ENCODE measurements around the gene TPX2.
A peak's percentile ranks its signal among the peaks of the same experiment; 100 is the strongest.

Gene TPX2

DNA sequence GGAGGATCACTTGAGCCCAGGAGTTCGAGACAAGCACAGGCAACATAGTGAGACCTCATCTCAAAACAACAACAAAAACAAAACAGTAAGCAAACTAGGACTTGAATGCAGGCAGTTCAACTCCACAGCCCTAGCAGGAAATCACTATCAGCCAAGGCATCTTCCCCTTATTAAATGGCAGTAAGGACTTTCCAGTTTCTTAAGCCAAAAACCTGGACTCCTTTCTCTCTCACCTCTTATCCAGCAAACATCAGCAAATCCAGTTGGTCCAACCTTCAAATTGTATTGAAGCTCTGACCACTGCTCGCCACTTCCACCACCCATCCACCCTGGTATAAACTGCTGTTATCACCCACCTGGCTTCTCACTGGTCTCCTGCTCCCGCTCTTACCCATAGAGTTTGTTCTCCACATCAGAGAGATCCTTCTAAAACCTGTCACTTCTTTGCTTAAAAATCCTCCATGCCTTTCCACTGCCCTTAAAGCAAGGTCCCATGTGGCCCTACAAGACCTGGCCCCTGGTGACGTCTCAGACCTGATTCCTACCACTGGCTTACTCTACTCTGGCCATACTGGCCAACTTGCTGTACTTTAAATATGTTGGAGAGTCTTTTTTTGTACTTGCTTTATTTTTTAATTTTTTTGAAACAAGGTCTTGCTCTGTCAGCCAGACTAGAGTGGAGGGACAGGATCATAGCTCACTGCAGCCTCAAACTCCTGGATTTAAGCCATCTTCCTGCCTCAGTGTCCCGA is 44.1 kb upstream of the TPX2 start:
- H3K36me3 ChIP-seq (replicated peaks), result peaks cover 8% of the 10 kb centered on the region
- H3K4me3 ChIP-seq (ENCODE audit: low read depth, low read length), result no peak overlapping the region
- H3K27me3 ChIP-seq (replicated peaks), result no peaks in the 10 kb centered on the region
- in situ Hi-C loops (cut with HindIII; ENCODE audit: low pct_ligation_motif_present, low sequenced_read_pairs), result no loop called here
- no peak overlapping the region for H3K27ac ChIP-seq
- DNase-seq, result no peak
- TF ChIP-seq, protein P1, sequence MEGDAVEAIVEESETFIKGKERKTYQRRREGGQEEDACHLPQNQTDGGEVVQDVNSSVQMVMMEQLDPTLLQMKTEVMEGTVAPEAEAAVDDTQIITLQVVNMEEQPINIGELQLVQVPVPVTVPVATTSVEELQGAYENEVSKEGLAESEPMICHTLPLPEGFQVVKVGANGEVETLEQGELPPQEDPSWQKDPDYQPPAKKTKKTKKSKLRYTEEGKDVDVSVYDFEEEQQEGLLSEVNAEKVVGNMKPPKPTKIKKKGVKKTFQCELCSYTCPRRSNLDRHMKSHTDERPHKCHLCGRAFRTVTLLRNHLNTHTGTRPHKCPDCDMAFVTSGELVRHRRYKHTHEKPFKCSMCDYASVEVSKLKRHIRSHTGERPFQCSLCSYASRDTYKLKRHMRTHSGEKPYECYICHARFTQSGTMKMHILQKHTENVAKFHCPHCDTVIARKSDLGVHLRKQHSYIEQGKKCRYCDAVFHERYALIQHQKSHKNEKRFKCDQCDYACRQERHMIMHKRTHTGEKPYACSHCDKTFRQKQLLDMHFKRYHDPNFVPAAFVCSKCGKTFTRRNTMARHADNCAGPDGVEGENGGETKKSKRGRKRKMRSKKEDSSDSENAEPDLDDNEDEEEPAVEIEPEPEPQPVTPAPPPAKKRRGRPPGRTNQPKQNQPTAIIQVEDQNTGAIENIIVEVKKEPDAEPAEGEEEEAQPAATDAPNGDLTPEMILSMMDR (IDR thresholded peaks at IDR 0.05; ENCODE audit: low read depth, low read length, missing control alignments), result no peak

DNA sequence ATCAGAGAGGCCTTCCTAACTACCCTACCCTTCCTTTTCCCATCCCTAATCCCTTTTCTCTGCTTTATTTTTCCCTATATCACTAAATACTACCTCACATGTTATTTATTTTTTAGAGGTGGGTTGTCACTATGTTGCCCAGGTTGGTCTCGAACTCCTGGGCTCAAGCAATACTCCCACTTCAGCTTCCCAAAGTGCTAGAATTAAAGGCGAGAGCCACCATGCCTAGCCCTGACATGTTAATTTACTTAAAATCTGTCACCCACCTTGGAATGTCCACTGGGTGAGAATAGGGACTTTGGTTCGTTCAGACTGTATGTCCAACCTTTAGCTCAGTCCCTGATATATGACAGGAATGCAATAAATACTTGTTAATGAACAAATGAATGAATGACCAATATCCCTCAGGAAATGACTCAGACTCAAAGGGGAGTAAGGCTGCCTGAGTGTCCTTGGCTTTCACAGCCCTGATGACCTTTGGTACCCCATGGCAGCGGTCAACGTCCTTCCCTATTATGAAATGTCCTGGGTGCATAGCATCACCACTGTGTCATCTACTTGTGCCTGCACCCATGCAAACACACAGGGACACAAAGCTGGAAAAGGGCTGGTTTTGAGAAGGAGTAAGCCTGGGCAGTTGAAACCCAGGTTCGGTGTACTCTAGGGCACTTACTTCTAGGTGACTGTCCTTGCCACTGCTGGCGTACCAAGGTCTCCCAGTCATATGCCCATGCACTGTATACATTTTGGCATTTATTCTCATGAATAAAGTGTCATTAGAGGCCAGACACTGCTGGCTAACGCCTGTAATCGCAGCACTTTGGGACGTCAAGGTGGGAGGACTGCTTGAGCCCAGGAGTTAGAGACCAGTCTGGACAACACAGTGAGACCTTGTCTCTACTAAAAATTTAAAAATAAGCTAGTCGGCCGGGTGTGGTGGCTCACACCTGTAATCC is 43.0 kb upstream of the TPX2 start:
- no peak overlapping the region for H3K27ac ChIP-seq

DNA sequence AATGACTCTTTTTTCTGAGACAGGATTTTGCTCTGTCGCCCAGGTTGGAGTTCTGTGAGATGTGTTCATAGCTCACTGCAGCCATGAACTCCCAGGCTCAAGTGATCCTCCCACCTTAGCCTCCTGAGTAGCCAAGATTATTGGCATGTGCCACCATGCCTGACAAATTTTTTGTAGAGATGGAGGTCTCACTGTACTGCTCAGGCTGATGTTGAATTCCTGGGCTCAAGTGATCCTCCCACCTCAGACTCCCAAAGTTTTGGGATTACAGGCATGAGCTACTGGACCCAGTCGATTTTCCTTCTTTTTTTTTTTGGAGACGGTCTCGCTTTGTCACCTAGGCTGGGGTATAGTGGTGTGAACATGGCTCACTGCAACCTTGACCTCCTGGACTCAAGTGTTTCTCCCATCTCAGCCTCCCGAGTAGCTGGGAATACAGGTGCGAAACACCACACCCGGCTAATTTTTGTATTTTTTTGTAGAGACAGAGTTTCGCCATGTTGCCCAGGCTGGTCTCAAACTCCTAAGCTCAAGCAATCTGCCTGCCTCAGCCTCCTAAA is 40.8 kb upstream of the TPX2 start:
- Histone ChIP-seq H3K27ac (peak overlapping the region; percentile 81), H3K27me3 (replicated peaks) (no peaks in the 10 kb centered on the region), H3K4me3 (ENCODE audit: low read depth, low read length) (no peak overlapping the region), H3K36me3 (replicated peaks) (peaks cover 14% of the 10 kb centered on the region)
- in situ Hi-C loops (cut with HindIII; ENCODE audit: low pct_ligation_motif_present, low sequenced_read_pairs), result no loop called here
- TF ChIP-seq, protein P1 (IDR thresholded peaks at IDR 0.05; ENCODE audit: low read depth, low read length, missing control alignments), result no peak
- no peak for DNase-seq

More for the DNA sequence above, 43.0 kb upstream of the TPX2 start:
- TF ChIP-seq, protein P1 (IDR thresholded peaks at IDR 0.05; ENCODE audit: low read depth, low read length, missing control alignments), result no peak
- peak; percentile 40 for DNase-seq
- Histone ChIP-seq H3K4me3 (ENCODE audit: low read depth, low read length) (no peak overlapping the region), H3K27me3 (replicated peaks) (no peaks in the 10 kb centered on the region), H3K36me3 (replicated peaks) (peaks cover 12% of the 10 kb centered on the region)
- in situ Hi-C loops (cut with HindIII; ENCODE audit: low pct_ligation_motif_present, low sequenced_read_pairs), result no loop called here

DNA sequence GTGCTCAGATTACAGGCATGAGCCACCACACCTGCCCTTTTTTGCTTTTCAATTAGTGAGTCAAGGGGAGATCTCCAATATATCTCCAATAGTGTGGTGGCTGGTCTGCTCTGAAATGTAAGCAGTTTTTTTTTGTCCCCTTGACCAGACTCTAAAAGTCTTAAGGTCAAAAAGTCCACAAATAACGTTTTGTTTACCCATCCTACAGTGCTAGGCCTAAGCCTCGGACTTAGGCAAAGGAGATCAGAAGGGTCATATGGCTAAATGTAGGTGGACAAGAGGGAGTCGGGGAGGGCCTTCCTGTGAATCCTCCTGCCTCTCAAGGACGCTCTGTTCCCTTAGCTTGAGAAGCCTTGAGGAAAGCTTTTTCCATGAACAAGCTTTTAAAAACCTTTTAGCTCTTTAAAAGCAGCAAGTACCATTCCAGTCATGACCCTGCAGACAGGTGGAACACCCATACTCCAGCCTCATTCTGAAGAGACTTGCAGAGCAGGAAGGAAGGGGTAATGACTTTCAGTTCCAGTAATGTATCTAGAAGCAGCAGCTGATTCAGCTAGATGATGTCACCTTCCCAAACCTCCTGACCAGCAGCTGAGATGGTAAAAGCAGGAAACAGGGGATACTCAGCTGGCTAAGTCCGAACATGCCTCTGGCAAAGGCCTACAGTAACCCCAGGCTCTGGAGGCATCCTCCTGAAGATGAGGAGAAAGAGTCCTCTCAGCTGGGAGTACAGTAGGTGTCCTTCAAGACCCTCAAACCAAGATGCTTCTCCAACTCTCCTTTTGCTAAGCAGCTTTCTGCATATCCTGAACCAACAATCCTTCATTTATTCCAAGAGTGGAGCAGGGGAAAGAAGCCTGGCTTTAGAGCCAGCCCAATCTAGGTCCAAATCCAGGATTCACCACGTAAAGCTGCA is 40.0 kb upstream of the TPX2 start:
- in situ Hi-C loops (cut with HindIII; ENCODE audit: low pct_ligation_motif_present, low sequenced_read_pairs), result no loop called here
- H3K36me3 ChIP-seq (replicated peaks), result peaks cover 11% of the 10 kb centered on the region
- TF ChIP-seq, protein P1 (IDR thresholded peaks at IDR 0.05; ENCODE audit: low read depth, low read length, missing control alignments), result no peak
- H3K27ac ChIP-seq, result peak overlapping the region; percentile 81
- H3K4me3 ChIP-seq (ENCODE audit: low read depth, low read length), result no peak overlapping the region
- DNase-seq, result peak; percentile 90
- H3K27me3 ChIP-seq (replicated peaks), result no peaks in the 10 kb centered on the region

Measured in brain microvascular endothelial cell (primary cell).